Brain microvascular endothelial cell (primary cell): Measurements from ENCODE around the gene ASCL2.

Source experiments
- DNase-seq: peaks from one replicate; pipeline ENCODE4 v3.0.0-alpha.2; 2020
- H3K27ac ChIP-seq: fragments of 250-450 bp; sonication (Bioruptor Pico); 2 replicates; pipeline ENCODE4 v1.5.1; 2020; ENCODE audit warnings: mild to moderate bottlenecking, moderate library complexity
- H3K27me3 ChIP-seq: fragments of 250-450 bp; sonication (Bioruptor Pico); replicated peaks from 2 replicates; pipeline ENCODE4 v1.5.1; 2020; ENCODE audit warnings: mild to moderate bottlenecking
- H3K36me3 ChIP-seq: fragments of 250-450 bp; sonication (Bioruptor Pico); replicated peaks from 2 replicates; pipeline ENCODE4 v1.5.1; 2020; ENCODE audit warnings: mild to moderate bottlenecking
- H3K4me3 ChIP-seq: 2 replicates; pipeline ENCODE4 v1.5.1; 2011; ENCODE audit warnings: low read depth, mild to moderate bottlenecking, control low read depth, low read length, moderate library complexity
- CTCF ChIP-seq: IDR thresholded peaks from 2 replicates; pipeline ENCODE4 v1.5.1; 2011; ENCODE audit warnings: low read depth, mild to moderate bottlenecking, moderate library complexity, low read length, control low read depth, inconsistent platforms; ENCODE audit errors: missing control alignments
- in situ Hi-C: cut with HindIII; loops from 2 replicates; pipeline ENCODE4 v1.10.0; 2017; ENCODE audit warnings: low sequenced_read_pairs, low pct_ligation_motif_present

The ASCL2 gene

GRCh38 chr11:2250041-2250440 lies 20.3 kb downstream of the ASCL2 start:
- H3K4me3 ChIP-seq: no peak overlapping the region
- no peak overlapping the region for H3K27ac ChIP-seq
- no peak for TF ChIP-seq CTCF
- peaks cover 6% of the 10 kb centered on the region for H3K27me3 ChIP-seq
- H3K36me3 ChIP-seq: no peaks in the 10 kb centered on the region
- no peak for DNase-seq
- in situ Hi-C loops: no loop called here

- in situ Hi-C loops: no loop called here
- no peak for DNase-seq
- Histone ChIP-seq H3K4me3 (no peak overlapping the region), H3K27me3 (peaks cover 6% of the 10 kb centered on the region), H3K36me3 (no peaks in the 10 kb centered on the region), H3K27ac (no peak overlapping the region)
- no peak for TF ChIP-seq CTCF
Measured at GRCh38 chr11:2249189-2249916, 21.0 kb downstream of the ASCL2 start.

GRCh38 chr11:2248762-2249161 lies 21.6 kb downstream of the ASCL2 start:
- TF ChIP-seq CTCF: no peak
- Histone ChIP-seq H3K36me3 (no peaks in the 10 kb centered on the region), H3K27ac (no peak overlapping the region), H3K4me3 (no peak overlapping the region), H3K27me3 (peaks cover 6% of the 10 kb centered on the region)
- DNase-seq: no peak
- in situ Hi-C loops: no loop called here

GRCh38 chr11:2248242-2248641 lies 22.1 kb downstream of the ASCL2 start:
- Histone ChIP-seq H3K27ac (no peak overlapping the region), H3K27me3 (peaks cover 6% of the 10 kb centered on the region), H3K4me3 (no peak overlapping the region), H3K36me3 (no peaks in the 10 kb centered on the region)
- in situ Hi-C loops: no loop called here
- TF ChIP-seq CTCF: no peak
- DNase-seq: no peak

GRCh38 chr11:2247496-2247895 lies 22.9 kb downstream of the ASCL2 start:
- H3K4me3 ChIP-seq: no peak overlapping the region
- H3K27me3 ChIP-seq: peaks cover 6% of the 10 kb centered on the region
- H3K36me3 ChIP-seq: no peaks in the 10 kb centered on the region
- in situ Hi-C loops: no loop called here
- no peak for TF ChIP-seq CTCF
- DNase-seq: no peak
- H3K27ac ChIP-seq: no peak overlapping the region

GRCh38 chr11:2240834-2241233 lies 29.6 kb downstream of the ASCL2 start:
- Histone ChIP-seq H3K27ac (no peak overlapping the region), H3K4me3 (no peak overlapping the region), H3K27me3 (peaks cover 4% of the 10 kb centered on the region), H3K36me3 (no peaks in the 10 kb centered on the region)
- in situ Hi-C loops: no loop called here
- DNase-seq: no peak
- TF ChIP-seq CTCF: no peak
